GM12875 (cell line): ENCODE results near the gene DUSP12.

Experiments used
- H3K4me3 ChIP-seq: one replicate; pipeline ENCODE4 v1.5.1; 2011; ENCODE audit warnings: low read depth, low read length, control low read depth
- TF ChIP-seq, protein P1 (sequence below): IDR thresholded peaks from 2 replicates; pipeline ENCODE4 v1.5.1; 2011; ENCODE audit warnings: low read depth, mild to moderate bottlenecking, control low read depth, inconsistent platforms, low read length, moderate library complexity, borderline replicate concordance; ENCODE audit not compliant: insufficient read depth

DUSP12 gene

DNA sequence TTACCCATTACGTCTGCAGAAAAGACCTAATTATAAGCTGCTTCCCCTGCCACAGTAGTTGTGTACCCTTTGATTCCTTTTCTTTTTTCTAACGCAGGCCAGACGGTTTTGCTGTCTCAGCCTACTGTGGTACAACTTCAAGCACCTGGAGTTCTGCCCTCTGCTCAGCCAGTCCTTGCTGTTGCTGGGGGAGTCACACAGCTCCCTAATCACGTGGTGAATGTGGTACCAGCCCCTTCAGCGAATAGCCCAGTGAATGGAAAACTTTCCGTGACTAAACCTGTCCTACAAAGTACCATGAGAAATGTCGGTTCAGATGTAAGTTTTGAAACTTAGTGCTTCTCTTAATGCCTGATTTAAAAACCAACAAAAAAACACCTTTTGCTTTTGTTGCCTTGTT is 52.4 kb downstream of the DUSP12 start:
- TF ChIP-seq, protein P1, sequence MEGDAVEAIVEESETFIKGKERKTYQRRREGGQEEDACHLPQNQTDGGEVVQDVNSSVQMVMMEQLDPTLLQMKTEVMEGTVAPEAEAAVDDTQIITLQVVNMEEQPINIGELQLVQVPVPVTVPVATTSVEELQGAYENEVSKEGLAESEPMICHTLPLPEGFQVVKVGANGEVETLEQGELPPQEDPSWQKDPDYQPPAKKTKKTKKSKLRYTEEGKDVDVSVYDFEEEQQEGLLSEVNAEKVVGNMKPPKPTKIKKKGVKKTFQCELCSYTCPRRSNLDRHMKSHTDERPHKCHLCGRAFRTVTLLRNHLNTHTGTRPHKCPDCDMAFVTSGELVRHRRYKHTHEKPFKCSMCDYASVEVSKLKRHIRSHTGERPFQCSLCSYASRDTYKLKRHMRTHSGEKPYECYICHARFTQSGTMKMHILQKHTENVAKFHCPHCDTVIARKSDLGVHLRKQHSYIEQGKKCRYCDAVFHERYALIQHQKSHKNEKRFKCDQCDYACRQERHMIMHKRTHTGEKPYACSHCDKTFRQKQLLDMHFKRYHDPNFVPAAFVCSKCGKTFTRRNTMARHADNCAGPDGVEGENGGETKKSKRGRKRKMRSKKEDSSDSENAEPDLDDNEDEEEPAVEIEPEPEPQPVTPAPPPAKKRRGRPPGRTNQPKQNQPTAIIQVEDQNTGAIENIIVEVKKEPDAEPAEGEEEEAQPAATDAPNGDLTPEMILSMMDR, result no peak
- no peak overlapping the region for H3K4me3 ChIP-seq

DNA sequence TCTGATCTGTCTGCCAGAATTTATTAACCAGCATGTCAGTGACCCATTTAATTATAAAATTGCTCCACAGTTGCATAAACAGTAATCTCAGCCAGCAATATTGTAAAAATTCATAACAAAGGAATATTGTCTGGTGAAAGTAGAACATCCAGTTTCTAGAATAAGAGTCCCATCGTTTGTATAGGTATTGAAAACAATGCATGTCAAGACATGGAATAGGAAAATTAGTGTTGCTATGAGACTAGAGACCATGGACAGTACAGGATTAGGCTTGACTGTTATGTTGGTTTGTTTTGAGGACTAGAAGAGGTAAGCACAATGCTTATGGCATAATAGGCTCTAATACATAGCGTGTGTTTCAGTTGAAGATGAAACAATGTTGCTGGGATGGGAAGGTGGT is 53.6 kb downstream of the DUSP12 start:
- H3K4me3 ChIP-seq, result no peak overlapping the region
- TF ChIP-seq, protein P1, result no peak

DNA sequence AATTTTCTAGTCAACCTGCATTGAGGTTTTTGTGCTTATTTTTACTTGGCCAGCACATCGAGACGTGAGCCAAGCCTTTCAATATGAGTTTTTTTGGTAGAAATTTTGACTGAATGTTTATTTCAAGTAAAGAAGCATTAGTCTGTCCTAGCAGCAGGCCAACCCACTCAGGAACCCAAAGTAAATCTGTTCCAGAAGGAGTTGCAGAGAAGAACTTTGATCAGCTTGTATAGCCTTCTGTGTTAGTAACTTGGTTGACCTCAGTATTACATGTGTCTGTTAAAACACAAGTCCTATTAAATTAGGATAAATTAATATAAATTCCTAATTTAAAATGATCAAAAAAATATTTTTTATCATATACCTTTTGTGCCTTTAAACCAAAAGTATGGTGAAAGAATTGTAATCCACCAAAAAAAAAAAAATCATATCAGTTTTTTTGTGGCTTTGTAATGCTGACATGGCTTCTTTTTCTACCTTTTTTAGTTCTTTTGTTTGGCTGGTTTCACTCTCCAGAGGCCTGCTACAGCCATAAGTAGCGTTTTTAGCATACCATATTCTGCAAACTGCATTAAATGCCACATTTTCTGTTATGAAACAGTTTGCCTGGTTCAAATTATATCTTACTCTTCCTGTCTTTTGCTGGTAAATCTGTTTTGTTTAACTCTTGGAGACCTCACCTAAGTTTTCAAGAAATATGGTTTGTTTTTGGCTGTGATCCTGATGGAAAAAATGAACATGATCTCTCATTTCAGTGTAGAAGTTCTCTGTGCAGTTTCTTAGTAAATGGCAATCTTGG is 56.0 kb downstream of the DUSP12 start:
- TF ChIP-seq, protein P1, result no peak
- no peak overlapping the region for H3K4me3 ChIP-seq
